HUES48 (cell line): ENCODE results near the gene MEDAG.
A peak's percentile ranks its signal among the peaks of the same experiment; 100 is the strongest.

Source experiments
- H3K27ac ChIP-seq: one replicate; pipeline ENCODE4 v1.7.0; 2013; ENCODE audit warnings: low read depth, low read length, inconsistent platforms
- H3K27me3 ChIP-seq: 2 replicates; pipeline ENCODE4 v1.6.1; 2013; ENCODE audit warnings: mild to moderate bottlenecking, low read length; ENCODE audit not compliant: control insufficient read depth, insufficient read depth
- H3K36me3 ChIP-seq: 2 replicates; pipeline ENCODE4 v1.6.1; 2013; ENCODE audit warnings: low read length; ENCODE audit not compliant: control insufficient read depth, insufficient read depth
- H3K4me1 ChIP-seq: 2 replicates; pipeline ENCODE4 v1.6.1; 2013; ENCODE audit warnings: mild to moderate bottlenecking, low read length; ENCODE audit not compliant: control insufficient read depth, insufficient read depth
- H3K4me3 ChIP-seq: 2 replicates; pipeline ENCODE4 v1.5.1; 2013; ENCODE audit warnings: mild to moderate bottlenecking, low read depth, low read length
- H3K9ac ChIP-seq: 2 replicates; pipeline ENCODE4 v1.6.1; 2013; ENCODE audit warnings: mild to moderate bottlenecking, low read depth, low read length, moderate library complexity
- H3K9me3 ChIP-seq: 2 replicates; pipeline ENCODE4 v1.6.1; 2013; ENCODE audit warnings: low read length; ENCODE audit not compliant: control insufficient read depth, insufficient read depth

Gene MEDAG

DNA sequence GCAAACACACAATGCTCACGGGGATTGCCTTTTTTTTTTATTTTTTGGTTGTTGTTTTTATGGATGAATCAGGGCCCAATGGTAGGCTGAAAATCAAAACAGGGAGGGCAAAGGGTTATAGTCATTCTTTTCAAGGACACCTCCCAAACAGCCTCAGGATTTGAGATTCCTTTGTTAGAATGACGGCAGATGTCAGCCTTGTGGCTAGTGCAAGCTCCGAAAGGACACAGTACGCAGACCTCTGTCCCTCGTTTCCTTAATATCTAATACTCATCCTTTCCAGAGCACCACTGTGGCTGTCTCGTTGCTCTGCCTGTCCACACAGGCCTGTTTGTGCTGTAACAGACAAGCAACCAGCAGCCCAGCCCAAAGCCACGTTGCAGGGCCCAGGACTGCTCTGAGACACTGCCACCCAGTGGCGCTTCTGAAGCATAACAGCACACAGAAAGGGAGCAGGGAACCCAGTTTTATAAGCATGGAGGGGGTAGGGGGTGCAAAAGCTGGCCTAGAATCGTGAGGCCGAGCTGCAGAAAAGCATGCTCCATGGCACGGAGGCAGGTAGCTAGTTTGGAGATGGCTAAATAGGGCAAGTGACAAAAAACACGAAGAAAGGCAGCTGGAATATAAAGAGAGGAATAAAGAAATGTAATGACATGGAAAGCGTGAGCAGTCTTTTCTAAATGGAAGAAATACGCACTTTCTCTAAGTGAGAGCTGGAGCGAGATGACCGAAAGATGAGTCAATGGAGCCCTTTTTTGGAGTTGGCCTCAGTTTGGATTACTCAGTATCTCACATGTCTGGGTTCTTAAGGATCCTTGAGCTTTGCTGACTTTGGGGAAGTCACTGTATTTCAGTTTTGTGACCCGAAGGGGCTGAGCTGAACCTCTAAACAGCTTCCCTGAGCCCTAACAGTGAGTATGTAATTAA lies 40.7 kb upstream of the MEDAG start:
- H3K36me3 ChIP-seq, result no peaks in the 10 kb centered on the region
- peak overlapping the region; percentile 84 for H3K27ac ChIP-seq
- H3K4me1 ChIP-seq, result peaks cover 38% of the 10 kb centered on the region
- H3K4me3 ChIP-seq, result peak overlapping the region; percentile 66; the same call in 1 of the 2 replicates
- H3K9me3 ChIP-seq, result no peaks in the 10 kb centered on the region
- H3K27me3 ChIP-seq, result peaks cover 20% of the 10 kb centered on the region
- peak overlapping the region; percentile 78 for H3K9ac ChIP-seq

DNA sequence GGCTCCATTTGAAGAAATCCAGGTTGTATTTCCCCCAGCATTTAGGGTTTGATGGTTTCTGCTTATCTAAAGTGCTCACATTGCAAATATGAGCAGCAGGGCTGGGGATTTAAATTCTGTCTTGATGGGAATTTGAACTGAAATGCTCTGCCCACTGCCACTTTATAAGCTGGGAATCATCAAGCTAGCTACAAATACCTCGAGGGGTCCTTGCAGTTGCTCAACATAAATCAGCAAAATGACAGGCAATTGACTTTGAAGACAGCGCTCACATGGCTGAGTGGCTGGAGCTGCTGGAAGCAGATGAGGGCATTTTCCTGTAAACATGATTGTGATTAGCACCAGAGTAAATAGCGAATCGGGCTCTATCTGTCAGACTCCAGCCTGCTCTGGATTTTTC lies 39.4 kb upstream of the MEDAG start:
- H3K27ac ChIP-seq, result no peak overlapping the region
- no peaks in the 10 kb centered on the region for H3K9me3 ChIP-seq
- H3K4me1 ChIP-seq, result peaks cover 49% of the 10 kb centered on the region
- peaks cover 11% of the 10 kb centered on the region for H3K27me3 ChIP-seq
- no peaks in the 10 kb centered on the region for H3K36me3 ChIP-seq
- no peak overlapping the region for H3K4me3 ChIP-seq
- no peak overlapping the region for H3K9ac ChIP-seq

DNA sequence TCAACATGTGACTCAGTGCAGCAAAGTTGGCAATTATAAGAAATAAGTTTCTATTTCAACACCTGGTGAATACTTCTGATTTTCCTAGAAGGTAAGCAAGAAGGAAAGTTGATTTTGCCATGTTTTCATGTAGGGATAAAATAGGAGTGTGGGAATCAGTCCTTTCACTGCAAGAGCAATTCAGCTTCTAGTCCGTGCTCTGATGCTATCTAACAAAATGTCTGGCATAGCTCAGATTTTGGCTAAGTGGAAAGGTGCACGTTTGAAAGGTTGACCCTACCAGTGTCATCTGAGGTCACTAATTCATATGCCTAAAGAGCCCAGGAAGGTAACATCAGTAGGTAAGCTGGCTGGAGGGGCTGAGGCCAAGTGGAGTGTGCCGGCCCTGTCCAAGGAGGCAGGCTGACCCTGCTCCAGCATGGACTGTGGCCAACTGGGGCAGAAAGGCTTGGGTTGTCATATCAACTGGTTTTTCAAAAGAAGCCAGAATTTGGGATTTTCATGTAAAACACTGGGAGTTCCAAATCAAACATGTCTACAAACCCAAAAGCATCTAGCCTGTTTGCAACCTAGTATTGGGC lies 38.9 kb upstream of the MEDAG start:
- no peaks in the 10 kb centered on the region for H3K36me3 ChIP-seq
- peaks cover 52% of the 10 kb centered on the region for H3K4me1 ChIP-seq
- no peak overlapping the region for H3K4me3 ChIP-seq
- no peaks in the 10 kb centered on the region for H3K9me3 ChIP-seq
- H3K9ac ChIP-seq, result no peak overlapping the region
- H3K27me3 ChIP-seq, result peaks cover 5% of the 10 kb centered on the region
- no peak overlapping the region for H3K27ac ChIP-seq

DNA sequence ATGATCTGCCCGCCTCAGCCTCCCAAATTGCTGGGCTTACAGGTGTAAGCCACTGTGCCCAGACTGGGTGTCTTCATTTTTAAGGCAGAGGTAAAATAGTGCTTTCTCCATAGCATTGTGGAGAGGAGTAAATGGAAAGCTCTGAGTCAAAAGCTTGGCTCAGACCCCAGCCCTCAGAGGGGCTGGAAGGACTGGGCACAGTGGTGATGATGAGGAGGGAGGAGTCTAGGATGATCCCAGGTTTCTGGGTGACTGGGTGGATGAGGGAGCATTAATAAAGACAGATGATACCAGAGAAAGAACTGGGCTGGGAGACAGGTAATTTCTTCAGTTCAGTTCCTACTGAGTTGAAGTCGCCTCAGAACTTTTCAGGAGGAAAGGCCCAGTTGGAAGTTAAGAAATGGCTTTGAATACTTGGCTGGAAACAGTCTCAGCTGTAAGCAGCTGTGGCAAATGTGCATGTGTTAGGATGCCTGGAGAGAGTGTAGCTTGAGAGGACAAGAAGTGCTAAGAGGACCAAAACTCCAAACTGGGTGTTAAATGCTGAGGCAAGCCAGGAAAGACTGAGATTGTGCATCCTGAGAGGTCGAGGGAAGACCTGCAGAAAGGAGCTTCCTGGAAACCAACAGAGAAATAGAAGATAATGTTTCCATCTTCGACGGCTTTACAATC lies 37.1 kb upstream of the MEDAG start:
- H3K9ac ChIP-seq, result no peak overlapping the region
- H3K36me3 ChIP-seq, result no peaks in the 10 kb centered on the region
- no peak overlapping the region for H3K4me3 ChIP-seq
- H3K9me3 ChIP-seq, result no peaks in the 10 kb centered on the region
- H3K4me1 ChIP-seq, result peaks cover 55% of the 10 kb centered on the region
- H3K27ac ChIP-seq, result no peak overlapping the region
- no peaks in the 10 kb centered on the region for H3K27me3 ChIP-seq

DNA sequence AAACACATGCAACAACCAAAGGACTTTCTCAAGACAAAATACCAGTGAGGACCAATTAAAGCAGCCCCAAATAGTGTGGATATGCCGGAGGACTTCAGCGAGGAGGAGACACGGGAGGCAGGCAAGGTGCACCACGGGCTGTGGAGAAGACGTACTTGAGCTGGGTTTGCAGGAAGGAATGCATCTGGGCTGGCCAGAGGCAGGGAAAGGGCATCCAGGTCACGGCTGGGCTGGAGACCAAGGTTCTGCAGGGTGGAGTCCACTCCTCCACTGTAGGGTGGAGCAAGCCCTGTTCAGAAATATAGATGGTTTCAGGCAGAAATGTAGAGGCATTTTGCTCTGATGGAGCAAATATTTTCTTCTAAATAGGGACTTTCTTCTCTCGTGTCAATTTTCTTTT lies 36.6 kb upstream of the MEDAG start:
- Histone ChIP-seq H3K36me3 (no peaks in the 10 kb centered on the region), H3K4me3 (no peak overlapping the region), H3K27me3 (no peaks in the 10 kb centered on the region), H3K9ac (no peak overlapping the region), H3K4me1 (peaks cover 55% of the 10 kb centered on the region), H3K27ac (no peak overlapping the region), H3K9me3 (no peaks in the 10 kb centered on the region)

DNA sequence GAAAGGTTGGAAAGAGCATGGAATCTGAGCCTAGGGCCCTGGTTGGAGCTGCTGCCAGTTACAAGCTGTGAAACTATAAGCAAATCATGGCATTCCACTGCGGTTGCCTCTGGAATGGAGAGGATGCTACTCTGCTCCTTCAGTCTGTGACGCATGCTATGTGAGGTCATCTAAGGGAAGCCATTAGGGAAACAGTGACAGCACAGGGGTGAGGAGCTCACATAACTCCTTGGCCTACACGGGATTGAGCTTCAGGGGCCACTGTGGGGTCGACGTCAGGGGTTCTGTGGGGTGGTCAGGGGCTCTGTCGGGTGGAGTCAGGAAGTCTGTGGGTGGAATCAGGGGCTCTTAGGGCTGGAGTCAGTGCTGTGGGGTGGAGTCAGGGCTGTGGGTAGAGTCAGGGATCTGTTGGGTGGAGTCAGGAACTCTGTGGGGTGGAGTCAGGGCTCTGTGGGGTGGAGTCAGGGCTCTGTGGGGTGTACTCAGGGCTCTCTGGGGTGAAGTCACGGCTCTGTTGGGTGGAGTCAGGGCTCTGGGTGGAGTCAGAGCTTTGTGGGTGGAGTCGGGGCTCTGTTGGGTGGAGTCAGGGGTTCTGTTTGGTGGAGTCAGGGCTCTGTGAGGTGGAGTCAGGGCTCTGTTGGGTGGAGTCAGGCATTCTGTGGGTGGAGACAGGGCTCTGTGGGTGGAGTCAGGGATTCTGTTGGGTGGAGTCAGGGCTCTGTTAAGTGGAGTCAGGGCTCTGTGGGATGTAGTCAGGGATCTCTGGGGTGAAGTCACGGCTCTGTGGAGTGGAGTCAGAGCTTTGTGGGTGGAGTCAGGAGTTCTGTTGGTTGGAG lies 35.8 kb upstream of the MEDAG start:
- Histone ChIP-seq H3K27ac (no peak overlapping the region), H3K9ac (no peak overlapping the region), H3K27me3 (no peaks in the 10 kb centered on the region), H3K36me3 (no peaks in the 10 kb centered on the region), H3K4me3 (no peak overlapping the region), H3K9me3 (no peaks in the 10 kb centered on the region), H3K4me1 (peaks cover 47% of the 10 kb centered on the region)

DNA sequence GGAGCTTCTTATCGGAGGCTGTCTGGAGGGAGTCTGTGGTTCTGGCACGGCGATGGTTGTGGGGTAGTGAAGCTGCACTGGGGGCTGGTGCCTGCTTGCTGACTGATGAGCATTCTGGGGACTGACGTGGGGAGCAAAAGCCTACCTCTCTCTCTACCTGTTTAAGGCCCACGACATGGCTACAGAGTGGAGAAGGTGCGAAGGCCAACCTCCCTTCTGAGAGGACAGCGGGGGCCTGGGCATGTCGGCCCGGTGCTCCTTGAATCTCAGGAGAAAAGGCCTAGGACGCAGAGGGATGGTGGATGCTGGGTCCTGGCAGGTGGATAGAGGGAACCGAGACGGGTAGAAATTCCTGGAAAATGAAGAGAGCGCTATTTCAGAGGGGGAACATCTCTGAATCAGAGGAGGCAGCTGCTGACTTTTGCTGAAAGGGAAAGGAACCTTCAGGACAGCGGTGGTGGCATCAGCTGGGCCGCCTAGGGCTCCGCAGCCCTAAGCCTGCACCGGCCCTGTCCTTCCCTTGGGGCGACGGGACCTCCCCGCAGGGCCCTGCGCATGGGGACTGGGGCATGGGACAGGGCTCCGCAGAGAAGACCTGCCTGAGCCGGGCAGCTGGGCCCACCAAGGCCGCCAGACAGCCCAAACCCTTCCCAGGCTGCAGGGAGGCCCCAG lies 35.0 kb upstream of the MEDAG start:
- no peak overlapping the region for H3K9ac ChIP-seq
- no peaks in the 10 kb centered on the region for H3K27me3 ChIP-seq
- H3K36me3 ChIP-seq, result no peaks in the 10 kb centered on the region
- H3K4me3 ChIP-seq, result no peak overlapping the region
- H3K9me3 ChIP-seq, result no peaks in the 10 kb centered on the region
- H3K4me1 ChIP-seq, result peaks cover 40% of the 10 kb centered on the region
- H3K27ac ChIP-seq, result no peak overlapping the region

DNA sequence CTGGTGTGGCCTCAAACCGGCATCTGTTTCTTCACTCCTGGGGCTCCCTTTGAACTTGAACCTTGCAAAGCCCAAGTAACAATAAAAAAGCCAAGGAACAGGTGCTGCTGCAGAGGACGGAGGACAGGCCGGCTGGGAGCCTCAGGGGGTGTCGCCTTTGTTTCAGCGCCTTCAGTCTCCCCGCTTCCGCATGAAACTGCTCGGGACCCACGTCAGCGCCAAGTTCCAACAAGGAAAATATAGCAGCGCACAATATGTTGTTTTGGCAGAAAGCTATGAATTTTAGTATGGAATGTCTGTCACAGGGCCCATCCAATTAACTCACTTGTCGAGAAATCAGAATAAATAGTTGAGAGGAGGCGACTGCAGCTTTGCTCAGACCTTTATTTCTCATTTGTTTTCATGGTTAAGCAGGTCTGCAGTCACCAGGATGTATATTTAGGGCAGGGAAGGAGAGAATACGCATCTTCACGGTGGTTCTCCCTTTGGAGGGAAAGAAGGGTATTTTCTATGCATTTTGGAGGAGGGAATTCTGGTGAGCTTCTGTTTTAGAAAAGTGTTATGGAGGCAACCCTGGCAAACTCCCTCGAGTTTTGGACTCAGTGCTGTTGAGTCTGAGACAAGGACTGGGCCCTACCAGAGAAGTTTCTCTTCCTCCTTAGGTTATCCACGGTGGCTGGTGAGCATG lies 34.3 kb upstream of the MEDAG start:
- Histone ChIP-seq H3K27ac (peak overlapping the region; percentile 85), H3K9ac (no peak overlapping the region), H3K36me3 (no peaks in the 10 kb centered on the region), H3K9me3 (no peaks in the 10 kb centered on the region), H3K27me3 (no peaks in the 10 kb centered on the region), H3K4me3 (no peak overlapping the region), H3K4me1 (peaks cover 39% of the 10 kb centered on the region)

DNA sequence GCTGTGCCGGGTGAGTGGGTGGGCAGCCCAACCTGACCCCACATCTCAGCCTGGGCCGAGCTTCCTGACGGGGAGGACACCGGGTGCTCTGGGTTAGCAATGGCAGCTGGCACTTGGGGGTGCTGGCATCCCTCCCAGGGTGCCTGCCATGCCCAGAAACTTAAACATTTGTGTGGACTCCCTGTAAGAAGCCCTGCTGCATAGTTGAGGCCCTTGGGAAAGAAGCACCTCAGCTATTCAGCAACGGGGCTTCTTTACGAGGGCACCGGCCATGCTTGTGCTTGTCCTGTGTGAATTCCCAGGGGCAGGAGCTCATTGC lies 33.8 kb upstream of the MEDAG start:
- Histone ChIP-seq H3K27me3 (no peaks in the 10 kb centered on the region), H3K4me1 (peaks cover 39% of the 10 kb centered on the region), H3K9ac (no peak overlapping the region; the same call in 1 of the 2 replicates), H3K9me3 (no peaks in the 10 kb centered on the region), H3K4me3 (0 out of 2 replicates have a peak overlapping the region, but pooled peaks have one; percentile 7), H3K36me3 (no peaks in the 10 kb centered on the region), H3K27ac (peak overlapping the region; percentile 85)
